Astrocyte of the spinal cord (primary cell): ENCODE data around the gene GRIN2A.

Source experiments
- DNase-seq: peaks from one replicate; pipeline ENCODE4 v3.0.0; 2011; ENCODE audit warnings: low read depth, low spot score
- H3K4me3 ChIP-seq: 2 replicates; pipeline ENCODE4 v1.5.1; 2011; ENCODE audit warnings: low read depth, mild to moderate bottlenecking, low read length, moderate library complexity
- in situ Hi-C: cut with HindIII; loops from 2 replicates; pipeline ENCODE4 v1.10.0; 2017; ENCODE audit warnings: low sequenced_read_pairs
- TF ChIP-seq, protein P1 (sequence below): IDR thresholded peaks from 2 replicates; pipeline ENCODE4 v1.5.1; 2012; ENCODE audit warnings: low read depth, mild to moderate bottlenecking, low read length, inconsistent platforms

Gene GRIN2A

GRCh38 chr16:10168258-10168657, 14.0 kb downstream of the GRIN2A start:
- TF ChIP-seq, protein P1, sequence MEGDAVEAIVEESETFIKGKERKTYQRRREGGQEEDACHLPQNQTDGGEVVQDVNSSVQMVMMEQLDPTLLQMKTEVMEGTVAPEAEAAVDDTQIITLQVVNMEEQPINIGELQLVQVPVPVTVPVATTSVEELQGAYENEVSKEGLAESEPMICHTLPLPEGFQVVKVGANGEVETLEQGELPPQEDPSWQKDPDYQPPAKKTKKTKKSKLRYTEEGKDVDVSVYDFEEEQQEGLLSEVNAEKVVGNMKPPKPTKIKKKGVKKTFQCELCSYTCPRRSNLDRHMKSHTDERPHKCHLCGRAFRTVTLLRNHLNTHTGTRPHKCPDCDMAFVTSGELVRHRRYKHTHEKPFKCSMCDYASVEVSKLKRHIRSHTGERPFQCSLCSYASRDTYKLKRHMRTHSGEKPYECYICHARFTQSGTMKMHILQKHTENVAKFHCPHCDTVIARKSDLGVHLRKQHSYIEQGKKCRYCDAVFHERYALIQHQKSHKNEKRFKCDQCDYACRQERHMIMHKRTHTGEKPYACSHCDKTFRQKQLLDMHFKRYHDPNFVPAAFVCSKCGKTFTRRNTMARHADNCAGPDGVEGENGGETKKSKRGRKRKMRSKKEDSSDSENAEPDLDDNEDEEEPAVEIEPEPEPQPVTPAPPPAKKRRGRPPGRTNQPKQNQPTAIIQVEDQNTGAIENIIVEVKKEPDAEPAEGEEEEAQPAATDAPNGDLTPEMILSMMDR: no peak
- peak; percentile 80 for DNase-seq
- in situ Hi-C loops: no loop called here
- H3K4me3 ChIP-seq: no peak overlapping the region

- no peak overlapping the region for H3K4me3 ChIP-seq
- DNase-seq: no peak
- in situ Hi-C loops: no loop called here
- TF ChIP-seq, protein P1: no peak
Measured at GRCh38 chr16:10165643-10166042, 16.6 kb downstream of the GRIN2A start.

GRCh38 chr16:10162981-10163380, 19.2 kb downstream of the GRIN2A start:
- H3K4me3 ChIP-seq: no peak overlapping the region
- TF ChIP-seq, protein P1: no peak
- no peak for DNase-seq
- in situ Hi-C loops: no loop called here

- no peak for DNase-seq
- in situ Hi-C loops: no loop called here
- no peak overlapping the region for H3K4me3 ChIP-seq
- TF ChIP-seq, protein P1: no peak
Measured at GRCh38 chr16:10156099-10156498, 26.1 kb downstream of the GRIN2A start.

DNA sequence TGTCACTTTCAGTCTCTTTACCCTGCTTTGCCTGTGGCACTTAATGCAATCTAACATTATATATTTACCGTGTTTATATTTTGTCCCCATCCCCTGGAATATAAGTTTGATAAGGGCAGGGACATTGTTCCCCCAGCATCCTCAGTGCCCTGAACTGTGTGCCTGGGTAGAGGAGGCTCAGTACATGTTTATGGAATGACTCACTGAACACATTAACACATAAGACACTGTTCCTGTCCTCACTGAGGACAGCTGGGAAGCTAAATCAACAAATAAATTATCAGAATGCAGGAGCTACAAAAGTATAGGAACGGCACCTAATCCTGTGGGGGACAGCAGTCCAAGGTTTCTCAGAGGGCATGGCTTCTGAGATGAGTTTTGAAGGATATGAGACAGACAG, 27.8 kb downstream of the GRIN2A start:
- TF ChIP-seq, protein P1: no peak
- in situ Hi-C loops: no loop called here

GRCh38 chr16:10153985-10154384, 28.2 kb downstream of the GRIN2A start:
- in situ Hi-C loops: no loop called here
- TF ChIP-seq, protein P1: no peak
- H3K4me3 ChIP-seq: no peak overlapping the region
- DNase-seq: no peak

More for the DNA sequence above, 27.8 kb downstream of the GRIN2A start:
- no peak overlapping the region for H3K4me3 ChIP-seq
- no peak for DNase-seq

DNA sequence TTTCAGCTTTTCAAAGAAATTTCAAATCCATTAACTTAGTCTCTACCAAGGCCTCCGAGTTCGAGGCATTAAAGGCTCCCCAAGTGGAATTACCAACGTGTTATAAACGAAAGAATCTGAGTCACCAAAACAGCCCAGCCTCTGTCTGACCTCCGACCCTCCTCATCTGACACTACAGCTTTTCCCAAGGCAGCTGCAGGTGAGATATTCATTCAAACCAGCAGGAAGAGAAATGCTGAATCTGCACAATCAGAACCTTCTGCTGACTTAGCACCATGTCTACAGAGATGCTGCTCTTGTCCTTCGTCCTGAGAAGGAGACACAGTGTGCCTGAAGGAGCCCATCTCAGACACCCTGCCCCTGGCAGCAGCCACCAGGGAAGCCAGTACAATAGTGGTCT, 30.5 kb downstream of the GRIN2A start:
- in situ Hi-C loops: no loop called here

More for the DNA sequence above, 30.5 kb downstream of the GRIN2A start:
- DNase-seq: no peak
- TF ChIP-seq, protein P1: no peak
- no peak overlapping the region for H3K4me3 ChIP-seq
